Activated CD4-positive, alpha-beta T cell treated with anti-CD3 and anti-CD28 coated beads, Interleukin-2, amount 10 ng/mL, durations not matched to agents 7 days and 5 days (primary cell): ENCODE data around the gene TSPAN14. TPM values are rescaled to one million over a fixed set of nuclear protein-coding genes. Genes with fewer than 3 reads are reported as not detected.

ENCODE experiments used
- CTCF ChIA-PET: fragments of 350-600 bp; sonication (Branson Sonifier 250); formaldehyde crosslinking; loops from one replicate; lab custom pipeline; 2021; ENCODE audit warnings: antibody characterized with exemption; lab: Charles Lee
- POLR2A ChIA-PET: fragments of 350-600 bp; sonication (Branson Sonifier 250); formaldehyde crosslinking; loops from one replicate; lab custom pipeline; 2021; ENCODE audit warnings: antibody characterized with exemption; lab: Charles Lee
- DNase-seq: peaks from one replicate; pipeline ENCODE4 v3.0.0-alpha.2; 2020
- H3K27ac Mint-ChIP-seq: one replicate; pipeline ENCODE4 v1.8.0; 2021; ENCODE audit warnings: mild to moderate bottlenecking, moderate library complexity, mixed read lengths
- H3K27me3 Mint-ChIP-seq: one replicate; pipeline ENCODE4 v1.8.0; 2021; ENCODE audit warnings: mixed read lengths
- H3K36me3 Mint-ChIP-seq: one replicate; pipeline ENCODE4 v1.8.0; 2021; ENCODE audit warnings: low read depth, mixed read lengths
- H3K4me1 Mint-ChIP-seq: one replicate; pipeline ENCODE4 v1.8.0; 2021; ENCODE audit warnings: mixed read lengths
- H3K4me3 Mint-ChIP-seq: one replicate; pipeline ENCODE4 v1.8.0; 2021; ENCODE audit warnings: mild to moderate bottlenecking, moderate library complexity, mixed read lengths
- H3K9me3 Mint-ChIP-seq: one replicate; pipeline ENCODE4 v1.8.0; 2021; ENCODE audit warnings: mixed read lengths
- total RNA-seq, 2 experiments: library from RNA; stranded (reverse); gene quantifications; one replicate each; pipeline ENCODE4 v1.2.3, GENCODE V29; 2021

TSPAN14 gene
- total RNA-seq, 2 experiments from 2014 or later = 127 to 143 TPM

DNA sequence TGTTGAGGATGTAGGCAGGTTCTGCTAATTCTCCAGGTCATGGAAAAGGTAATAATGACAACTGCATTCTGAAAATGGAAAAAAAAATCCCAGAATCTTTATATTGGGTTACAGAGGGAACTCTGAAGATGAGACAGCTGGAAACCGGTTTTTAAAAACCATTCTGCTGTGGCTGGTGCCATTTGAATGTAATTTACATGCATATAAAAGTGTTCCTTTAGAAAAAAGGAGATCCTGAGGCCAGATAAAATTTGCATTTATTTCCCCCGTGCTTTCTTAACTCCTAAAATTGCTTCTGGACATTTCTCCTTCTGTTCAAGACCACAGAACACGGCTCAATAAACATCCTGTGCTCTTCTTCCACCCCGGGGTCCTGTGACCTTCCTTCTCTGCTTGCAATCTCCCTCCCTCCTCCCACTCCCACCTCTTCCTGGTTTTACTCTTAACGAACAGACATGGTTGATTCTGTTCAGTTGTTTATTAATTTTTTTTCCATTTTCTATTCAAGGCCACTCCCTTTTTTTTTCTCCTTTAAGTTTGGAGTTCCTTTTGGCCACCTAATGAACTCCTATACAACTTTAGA, 125.2 kb downstream of the TSPAN14 start:
- POLR2A ChIA-PET = no interaction called here

DNA sequence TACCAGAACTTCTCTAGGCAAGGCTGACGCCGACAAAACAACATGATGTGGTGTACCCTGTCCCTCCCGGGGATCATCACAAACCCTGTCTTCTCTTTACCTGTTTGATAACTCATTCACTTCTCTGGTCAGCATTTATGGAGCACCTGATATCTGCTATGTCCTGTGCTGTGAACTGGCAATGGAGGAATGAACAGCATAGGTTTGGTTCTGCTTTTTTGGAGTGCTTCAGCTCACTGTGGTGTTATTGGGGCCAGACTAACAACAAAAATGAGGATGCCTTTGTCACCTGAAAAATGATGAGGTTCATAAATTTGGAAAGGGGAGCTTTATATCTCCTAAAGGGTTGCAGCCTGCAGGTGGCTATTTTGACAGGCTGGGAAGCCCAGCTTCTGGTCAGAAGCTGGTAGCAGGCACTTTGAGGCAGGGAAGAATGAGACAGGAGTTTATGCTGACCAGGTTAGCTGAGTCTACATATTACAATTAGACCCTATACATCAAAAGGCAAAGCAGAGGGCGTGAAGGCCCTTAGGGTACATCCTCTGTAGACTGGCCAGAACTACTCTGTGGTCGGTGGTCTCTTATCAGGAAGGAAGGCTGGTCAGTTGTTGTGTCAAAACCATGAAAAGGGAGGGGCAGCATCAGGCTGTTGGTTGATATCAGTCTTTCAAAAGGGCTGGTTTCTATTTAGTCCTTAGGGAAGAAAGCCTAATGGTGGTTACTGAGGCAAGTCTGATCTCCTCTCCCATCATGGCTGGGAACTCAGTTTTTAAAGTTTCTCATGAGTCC, 125.9 kb downstream of the TSPAN14 start:
- H3K27ac Mint-ChIP-seq = peak overlapping the region; percentile 32
- H3K4me3 Mint-ChIP-seq = no peak overlapping the region
- no peak for DNase-seq
- H3K4me1 Mint-ChIP-seq = no peaks in the 10 kb centered on the region
- ChIA-PET CTCF (interaction anchor here (0.7 kb wide), 1 partner anchor 189 kb away, joined by 3 read pairs; no protein-coding TSS in a partner anchor), POLR2A (no interaction called here)
- H3K27me3 Mint-ChIP-seq = peaks cover 20% of the 10 kb centered on the region
- no peaks in the 10 kb centered on the region for H3K9me3 Mint-ChIP-seq
- H3K36me3 Mint-ChIP-seq = no peaks in the 10 kb centered on the region

More for the DNA sequence above, 125.2 kb downstream of the TSPAN14 start:
- CTCF ChIA-PET = no interaction called here
- no peak overlapping the region for H3K4me3 Mint-ChIP-seq
- H3K4me1 Mint-ChIP-seq = no peaks in the 10 kb centered on the region
- H3K36me3 Mint-ChIP-seq = no peaks in the 10 kb centered on the region
- no peaks in the 10 kb centered on the region for H3K9me3 Mint-ChIP-seq
- no peak for DNase-seq
- H3K27me3 Mint-ChIP-seq = peaks cover 20% of the 10 kb centered on the region
- H3K27ac Mint-ChIP-seq = no peak overlapping the region

DNA sequence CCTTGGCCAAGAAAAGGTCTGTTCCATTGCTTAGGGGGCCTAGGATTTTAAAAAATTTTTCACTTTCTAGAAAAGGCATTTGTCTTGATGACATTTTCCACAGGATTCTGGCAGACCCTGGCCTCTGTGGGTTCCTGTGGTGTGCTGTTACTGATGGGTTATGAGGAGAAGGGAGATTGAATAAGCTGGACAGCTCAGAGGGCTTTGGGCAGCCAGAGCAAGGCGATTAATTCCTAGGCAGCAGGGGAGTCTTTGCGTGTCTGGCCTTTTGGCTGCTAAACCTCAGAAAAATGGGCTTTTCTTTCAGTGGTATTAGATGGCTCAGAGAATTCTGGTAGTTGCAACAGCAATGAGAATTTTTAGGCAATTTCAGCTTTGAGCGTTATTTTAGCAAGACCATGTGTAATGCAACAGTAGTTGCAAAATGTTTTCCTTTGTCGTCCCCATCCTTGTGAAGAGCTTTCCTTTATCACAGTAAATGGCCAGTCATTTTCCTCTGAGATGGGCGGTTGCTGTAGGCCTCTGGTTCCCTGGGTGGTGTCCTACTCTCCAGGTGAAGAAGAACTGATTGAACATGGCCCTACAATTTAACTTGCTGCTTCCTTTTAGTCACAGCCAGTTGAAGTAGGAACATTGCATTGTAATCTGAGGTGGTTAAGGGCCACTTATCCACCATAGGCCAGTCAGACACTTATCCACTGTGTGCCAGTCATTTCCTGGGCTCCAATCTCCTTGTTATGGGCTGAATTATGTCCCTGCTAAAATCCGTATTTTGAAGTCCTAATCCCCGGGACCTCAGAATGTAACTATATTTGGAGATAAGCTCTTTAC, 126.7 kb downstream of the TSPAN14 start:
- POLR2A ChIA-PET = no interaction called here
- CTCF ChIA-PET = interaction anchor here (0.7 kb wide), 1 partner anchor 190 kb away, joined by 3 read pairs; no protein-coding TSS in a partner anchor
- H3K27me3 Mint-ChIP-seq = peaks cover 20% of the 10 kb centered on the region
- H3K4me1 Mint-ChIP-seq = no peaks in the 10 kb centered on the region
- H3K9me3 Mint-ChIP-seq = no peaks in the 10 kb centered on the region
- no peak overlapping the region for H3K4me3 Mint-ChIP-seq
- no peak for DNase-seq
- no peaks in the 10 kb centered on the region for H3K36me3 Mint-ChIP-seq
- peak overlapping the region; percentile 32 for H3K27ac Mint-ChIP-seq

DNA sequence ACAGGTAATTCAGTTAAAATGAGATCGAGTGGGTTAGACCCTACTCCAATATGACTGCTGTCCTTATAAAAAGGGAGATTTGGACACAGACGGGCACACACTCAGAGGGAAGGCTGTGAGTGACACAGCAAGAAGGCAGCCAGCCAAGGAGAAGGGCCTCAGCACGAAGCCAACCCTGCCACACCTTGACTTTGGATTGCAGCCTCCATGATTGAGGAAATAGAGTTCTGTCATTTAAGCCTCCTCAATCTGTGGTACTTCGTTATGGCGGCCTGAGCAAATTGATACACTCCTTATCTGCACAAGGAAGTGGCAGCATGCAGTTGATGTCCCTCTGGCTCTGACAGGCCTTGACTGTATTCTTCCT, 127.3 kb downstream of the TSPAN14 start:
- no peaks in the 10 kb centered on the region for H3K4me1 Mint-ChIP-seq
- ChIA-PET CTCF (no interaction called here), POLR2A (no interaction called here)
- H3K27me3 Mint-ChIP-seq = peaks cover 20% of the 10 kb centered on the region
- DNase-seq = no peak
- no peak overlapping the region for H3K4me3 Mint-ChIP-seq
- H3K9me3 Mint-ChIP-seq = no peaks in the 10 kb centered on the region
- no peak overlapping the region for H3K27ac Mint-ChIP-seq
- H3K36me3 Mint-ChIP-seq = no peaks in the 10 kb centered on the region

DNA sequence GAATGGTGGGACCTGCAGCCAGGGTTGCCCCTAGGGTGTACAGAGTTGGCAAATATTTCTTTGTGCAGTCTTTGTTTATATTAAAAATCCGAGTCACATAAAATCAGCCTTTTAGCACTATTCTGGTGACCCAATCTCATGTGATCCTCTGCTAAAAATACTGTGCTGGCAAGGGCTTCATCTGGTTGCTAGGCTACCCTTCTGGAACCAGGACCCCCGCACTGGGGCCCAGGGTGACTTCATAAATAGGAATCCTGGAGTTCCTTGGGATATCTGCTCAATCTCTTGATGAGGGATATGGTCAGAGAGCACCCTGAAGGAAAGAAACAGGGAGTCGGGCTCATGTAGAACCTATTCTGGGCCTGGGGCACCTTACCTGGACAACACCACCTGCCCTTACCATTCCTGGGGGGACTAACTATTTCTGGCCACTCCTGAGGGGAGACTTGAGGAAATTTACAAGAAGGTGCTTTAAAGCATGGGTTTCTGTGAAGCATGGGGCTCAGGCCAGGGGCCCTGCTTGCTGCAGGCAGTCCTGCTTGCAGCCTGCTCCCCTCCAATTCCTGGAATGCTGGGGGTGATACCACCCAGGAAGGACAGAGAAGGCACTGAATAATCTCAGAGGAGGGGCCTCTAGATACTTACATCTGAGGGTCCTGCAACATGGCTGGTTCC, 128.3 kb downstream of the TSPAN14 start:
- Mint-ChIP-seq H3K9me3 (no peaks in the 10 kb centered on the region), H3K27ac (no peak overlapping the region), H3K36me3 (no peaks in the 10 kb centered on the region), H3K4me3 (no peak overlapping the region), H3K4me1 (no peaks in the 10 kb centered on the region), H3K27me3 (peaks cover 20% of the 10 kb centered on the region)
- CTCF ChIA-PET = no interaction called here
- DNase-seq = no peak
- POLR2A ChIA-PET = no interaction called here

Other genes with a start within 250 kb of the TSPAN14 start
- gene ANXA11, start 248.8 kb upstream of the TSPAN14 start, total RNA-seq = 100 to 1,000 TPM; 280 to 326 TPM
- not detected for gene MAT1A, start 164.7 kb upstream of the TSPAN14 start, total RNA-seq
- gene DYDC1, start 97.6 kb upstream of the TSPAN14 start, total RNA-seq = not detected
- gene DYDC2, start 97.5 kb upstream of the TSPAN14 start, total RNA-seq = not detected
- gene PRXL2A, start 45.8 kb upstream of the TSPAN14 start, total RNA-seq = 1 to 10 TPM; 5.4 to 5.7 TPM
- under 1 TPM; 0.07 to 0.10 TPM for gene SH2D4B, start 83.6 kb downstream of the TSPAN14 start, total RNA-seq